T-cell (primary cell): Measurements from ENCODE around the gene CYSTM1. TPM values are rescaled to one million over a fixed set of nuclear protein-coding genes. Genes with fewer than 3 reads are reported as not detected.

Source experiments
- ATAC-seq, 4 experiments: fragments of 200-7000 bp in 3 of 4; fragments of 150-1000 bp in 1 of 4; cut with Tn5 transposase; replicated peaks in 1 of 4; 1 replicate in 3 of 4; 2 replicates in 1 of 4; pipeline ENCODE4 v1.10.0; 2021; ENCODE audit warnings: moderate library complexity in 3 of 4, mild to moderate bottlenecking in 2 of 4, moderate number of reproducible peaks in 1 of 4
- CTCF ChIA-PET, 2 donors: fragments of 300-600 bp; sonication (Branson Sonifier 250); formaldehyde crosslinking; loops; one replicate each; lab custom pipeline; 2022; ENCODE audit warnings: antibody characterized with exemption in 2 of 2; lab: Charles Lee
- POLR2A ChIA-PET, 2 donors: fragments of 300-600 bp; sonication (Branson Sonifier 250); formaldehyde crosslinking; loops; one replicate each; lab custom pipeline; 2022; ENCODE audit warnings: antibody characterized with exemption in 2 of 2; lab: Charles Lee
- DNase-seq, 35 experiments: peaks; one replicate each; pipeline versions ENCODE4 v3.0.0 to v3.0.0-alpha.2; 2013 to 2023
- H3K27ac ChIP-seq: one replicate; pipeline ENCODE4 v1.5.1; 2013; ENCODE audit warnings: low read length
- H3K27me3 ChIP-seq, 2 experiments: replicated peaks in 1 of 2; 1 replicate in 1 of 2; 2 replicates in 1 of 2; pipeline versions ENCODE4 v1.6.1 to v1.7.0; 2013; ENCODE audit warnings: low read length in 1 of 2, mixed read lengths in 1 of 2; ENCODE audit not compliant: control insufficient read depth in 2 of 2, insufficient read depth in 2 of 2; ENCODE audit errors: extremely low read depth in 1 of 2
- H3K36me3 ChIP-seq, 2 donors: 1 replicate in 1 of 2; 2 replicates in 1 of 2; pipeline versions ENCODE4 v1.6.1 to v1.7.0; 2013; ENCODE audit warnings: low read length in 1 of 2; ENCODE audit not compliant: control insufficient read depth in 2 of 2, insufficient read depth in 1 of 2; ENCODE audit errors: extremely low read depth in 1 of 2
- H3K4me1 ChIP-seq, 2 experiments: 1 replicate in 1 of 2; 2 replicates in 1 of 2; pipeline versions ENCODE4 v1.6.1 to v1.7.0; 2013; ENCODE audit warnings: low read length in 2 of 2, mixed read lengths in 1 of 2; ENCODE audit not compliant: insufficient read depth in 2 of 2, control insufficient read depth in 1 of 2; ENCODE audit errors: extremely low read depth in 1 of 2
- H3K4me3 ChIP-seq, 2 donors: 1 replicate in 1 of 2; 2 replicates in 1 of 2; pipeline versions ENCODE4 v1.5.1 to v1.7.0; 2013; ENCODE audit warnings: mild to moderate bottlenecking in 2 of 2, low read length in 1 of 2, moderate library complexity in 1 of 2; ENCODE audit not compliant: control insufficient read depth in 1 of 2; ENCODE audit errors: extremely low read depth in 1 of 2
- H3K9me3 ChIP-seq: 2 replicates; pipeline ENCODE4 v1.7.0; 2013
- H3K27ac Mint-ChIP-seq, 2 donors: one replicate each; pipeline ENCODE4 v1.8.0; 2020 to 2021; ENCODE audit warnings: mild to moderate bottlenecking in 2 of 2, mixed read lengths in 2 of 2
- H3K27me3 Mint-ChIP-seq, 2 donors: one replicate each; pipeline ENCODE4 v1.8.0; 2021 to 2022; ENCODE audit warnings: mixed read lengths in 2 of 2
- H3K36me3 Mint-ChIP-seq: one replicate; pipeline ENCODE4 v1.8.0; 2021; ENCODE audit warnings: mixed read lengths
- H3K4me1 Mint-ChIP-seq, 3 donors: one replicate each; pipeline ENCODE4 v1.8.0; 2020 to 2022; ENCODE audit warnings: mixed read lengths in 3 of 3, mild to moderate bottlenecking in 1 of 3
- H3K4me3 Mint-ChIP-seq, 3 donors: one replicate each; pipeline ENCODE4 v1.8.0; 2020 to 2022; ENCODE audit warnings: mild to moderate bottlenecking in 3 of 3, mixed read lengths in 3 of 3, moderate library complexity in 3 of 3
- H3K9me3 Mint-ChIP-seq, 3 donors: one replicate each; pipeline ENCODE4 v1.8.0; 2020 to 2022; ENCODE audit warnings: mixed read lengths in 3 of 3
- WGBS: methylation state at CpG from one replicate; pipeline ENCODE4 v1.1.5; 2013; ENCODE audit warnings: missing lambda C conversion rate; ENCODE audit not compliant: insufficient coverage; 5-methylcytosine and 5-hydroxymethylcytosine counted together
- total RNA-seq, 35 experiments: library from RNA in 6 of 35; stranded (reverse) in 6 of 35; fragments of 120-200 nt in 1 of 35; gene quantifications; one replicate each; pipeline versions ENCODE4 v1.2.1 to v1.2.4 and lab custom pipeline; 2013 to 2026

CYSTM1 gene
- total RNA-seq, 5 donors from 2014 or later (not counting 1 experiment from before 2014, with no cell fraction given), result 1.9 to 6.0 (median 5.0) TPM

- Mint-ChIP-seq H3K36me3 (no peaks in the 10 kb centered on the region), H3K4me3 (no peak overlapping the region), H3K27ac (no peak overlapping the region), H3K9me3 (no peaks in the 10 kb centered on the region), H3K4me1 (peaks cover 6 to 11% (median 8%) of the 10 kb centered on the region in 3 donors), H3K27me3 (peaks cover 2 to 4% of the 10 kb centered on the region in 2 donors)
- H3K9me3 ChIP-seq, result no peaks in the 10 kb centered on the region
- CTCF ChIA-PET, result interaction anchor here (0.6 to 1.6 kb wide), 7 partner anchors 14 to 1091 kb away, joined by 3 to 6 read pairs (median 4); no protein-coding TSS in a partner anchor
- no peak overlapping the region for H3K4me3 ChIP-seq
- POLR2A ChIA-PET, result no interaction called here
- ATAC-seq, result no peak
- DNase-seq, result no peak
- peaks cover 2 to 10% of the 10 kb centered on the region in 2 experiments for H3K4me1 ChIP-seq
- H3K27ac ChIP-seq, result no peak overlapping the region
- WGBS, result 100% methylated on average over 3 of the region's 7 CpGs
- H3K27me3 ChIP-seq, result peaks cover 0 to 6% of the 10 kb centered on the region in 2 experiments
- no peaks in the 10 kb centered on the region for H3K36me3 ChIP-seq
Measured at GRCh38 chr5:140159014-140159927, 15.7 kb upstream of the CYSTM1 start.

DNA sequence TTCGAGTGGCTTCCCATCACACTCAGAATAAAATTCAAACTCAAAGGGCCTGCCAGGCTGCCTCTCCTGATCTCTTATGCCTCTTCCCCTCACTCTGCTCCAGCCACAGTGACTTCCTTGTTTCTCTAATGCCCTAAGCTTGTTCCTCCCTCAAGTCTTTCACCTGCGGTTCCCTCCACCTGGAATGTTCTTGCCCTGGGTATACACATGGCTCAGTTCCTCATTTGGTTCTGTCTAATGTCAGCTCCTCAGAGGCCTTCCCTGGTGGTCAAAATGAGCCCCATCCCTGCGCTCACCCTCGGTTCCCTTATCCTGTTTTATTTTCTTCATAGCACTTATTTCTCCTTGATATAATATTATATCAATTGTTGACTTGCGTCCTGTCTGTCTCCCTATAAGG lies 12.7 kb upstream of the CYSTM1 start:
- H3K4me3 Mint-ChIP-seq, result no peak overlapping the region
- peaks cover 3% of the 10 kb centered on the region for H3K36me3 Mint-ChIP-seq
- ChIA-PET POLR2A (no interaction called here), CTCF (no interaction called here)
- no peaks in the 10 kb centered on the region for H3K9me3 ChIP-seq
- no peak overlapping the region for H3K27ac ChIP-seq
- peaks cover 0 to 4% of the 10 kb centered on the region in 2 experiments for H3K4me1 ChIP-seq
- H3K27me3 Mint-ChIP-seq, result peaks cover 2 to 4% of the 10 kb centered on the region in 2 donors
- DNase-seq, result no peak
- peaks cover 0 to 3% (median 2%) of the 10 kb centered on the region in 3 donors for H3K4me1 Mint-ChIP-seq
- H3K27me3 ChIP-seq, result peaks cover 0 to 4% of the 10 kb centered on the region in 2 experiments
- 95% methylated on average over 2 of the region's 5 CpGs for WGBS
- H3K36me3 ChIP-seq, result no peaks in the 10 kb centered on the region
- H3K9me3 Mint-ChIP-seq, result no peaks in the 10 kb centered on the region
- H3K27ac Mint-ChIP-seq, result no peak overlapping the region
- no peak overlapping the region for H3K4me3 ChIP-seq
- no peak for ATAC-seq

DNA sequence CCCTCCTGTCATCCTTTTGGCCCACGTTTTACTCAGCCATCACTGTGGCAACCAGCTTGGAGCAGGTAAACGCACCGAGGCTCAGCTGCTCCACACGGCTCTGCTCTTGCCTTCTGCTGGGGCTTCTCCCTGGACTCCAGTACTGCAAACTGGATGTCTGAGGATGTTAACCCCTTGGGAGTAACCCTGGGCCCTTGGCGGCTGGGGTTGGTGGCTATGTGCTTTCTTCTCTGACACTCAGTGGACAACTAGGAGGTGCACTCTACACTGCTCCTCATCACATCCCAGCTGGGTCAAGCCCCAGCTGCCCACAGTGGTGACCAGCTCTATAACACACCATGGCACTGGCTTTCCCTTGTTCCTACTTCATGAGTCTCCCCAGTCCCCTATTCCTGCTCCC lies 12.2 kb upstream of the CYSTM1 start:
- no peak overlapping the region for H3K27ac ChIP-seq
- no peaks in the 10 kb centered on the region for H3K4me1 ChIP-seq
- H3K36me3 ChIP-seq, result no peaks in the 10 kb centered on the region
- CTCF ChIA-PET, result no interaction called here
- no peak overlapping the region for H3K4me3 ChIP-seq
- H3K4me3 Mint-ChIP-seq, result no peak overlapping the region
- POLR2A ChIA-PET, result no interaction called here
- DNase-seq (no peak), ATAC-seq (no peak)
- peaks cover 3% of the 10 kb centered on the region for H3K36me3 Mint-ChIP-seq
- H3K27me3 Mint-ChIP-seq, result peaks cover 2 to 4% of the 10 kb centered on the region in 2 donors
- H3K9me3 Mint-ChIP-seq, result no peaks in the 10 kb centered on the region
- H3K27me3 ChIP-seq, result peaks cover 0 to 4% of the 10 kb centered on the region in 2 experiments
- H3K9me3 ChIP-seq, result no peaks in the 10 kb centered on the region
- no peak overlapping the region for H3K27ac Mint-ChIP-seq
- no peaks in the 10 kb centered on the region for H3K4me1 Mint-ChIP-seq
- 71% methylated on average over 5 of the region's 5 CpGs for WGBS

DNA sequence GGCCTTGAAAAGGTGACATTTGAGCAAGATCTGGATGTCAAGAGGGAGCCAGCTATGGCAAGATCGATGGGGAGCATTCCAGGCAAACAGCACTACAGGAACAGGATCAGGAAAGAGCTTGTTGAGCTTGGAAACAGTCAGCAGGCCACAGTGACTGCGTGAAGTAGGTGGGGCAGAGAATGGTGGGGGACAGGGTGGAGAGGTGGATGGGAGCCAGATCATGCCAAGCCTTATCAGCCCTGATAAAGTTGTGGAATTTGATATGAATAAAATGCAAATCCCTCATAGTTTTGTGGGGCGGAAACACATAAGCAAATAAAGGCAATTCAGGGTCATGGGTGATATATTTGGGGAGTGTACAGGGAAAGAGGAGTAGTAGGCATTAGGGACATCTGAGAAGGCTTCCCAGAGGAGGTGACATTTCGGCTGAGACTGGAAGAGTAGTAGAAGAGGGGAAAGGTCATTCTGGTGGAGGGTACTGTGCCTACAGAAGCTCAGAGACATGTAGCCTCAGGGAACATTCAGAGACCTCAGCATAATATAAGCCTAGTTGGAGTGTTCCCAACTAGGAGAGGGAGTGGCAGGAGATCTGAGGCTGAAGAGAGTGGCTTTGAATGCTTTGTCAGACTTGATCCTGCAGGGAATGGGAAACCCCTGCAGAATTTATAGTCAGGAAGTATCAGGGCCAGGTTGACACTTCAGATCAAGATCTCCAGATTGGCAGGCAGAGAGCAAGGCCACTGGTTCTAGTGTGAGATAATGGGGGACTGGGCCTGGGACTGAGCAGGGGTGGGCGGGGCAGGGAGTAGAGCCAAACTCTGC lies 9.7 kb upstream of the CYSTM1 start:
- Mint-ChIP-seq H3K36me3 (peaks cover 6% of the 10 kb centered on the region), H3K27ac (no peak overlapping the region), H3K9me3 (no peaks in the 10 kb centered on the region), H3K4me1 (no peaks in the 10 kb centered on the region), H3K4me3 (no peak overlapping the region), H3K27me3 (peaks cover 2 to 4% of the 10 kb centered on the region in 2 donors)
- no peaks in the 10 kb centered on the region for H3K4me1 ChIP-seq
- CTCF ChIA-PET, result no interaction called here
- H3K27ac ChIP-seq, result no peak overlapping the region
- ATAC-seq (no peak), DNase-seq (no peak)
- 82% methylated on average over 4 of the region's 5 CpGs for WGBS
- POLR2A ChIA-PET, result no interaction called here
- H3K27me3 ChIP-seq, result peaks cover 0 to 4% of the 10 kb centered on the region in 2 experiments
- no peaks in the 10 kb centered on the region for H3K9me3 ChIP-seq
- no peak overlapping the region for H3K4me3 ChIP-seq
- no peaks in the 10 kb centered on the region for H3K36me3 ChIP-seq

- Mint-ChIP-seq H3K4me1 (no peaks in the 10 kb centered on the region), H3K9me3 (no peaks in the 10 kb centered on the region), H3K27me3 (peaks cover 2 to 4% of the 10 kb centered on the region in 2 donors), H3K4me3 (no peak overlapping the region), H3K27ac (no peak overlapping the region), H3K36me3 (peaks cover 6% of the 10 kb centered on the region)
- Histone ChIP-seq H3K27me3 (peaks cover 0 to 4% of the 10 kb centered on the region in 2 experiments), H3K4me3 (no peak overlapping the region), H3K36me3 (no peaks in the 10 kb centered on the region), H3K27ac (no peak overlapping the region), H3K4me1 (no peaks in the 10 kb centered on the region), H3K9me3 (no peaks in the 10 kb centered on the region)
- ChIA-PET CTCF (no interaction called here), POLR2A (no interaction called here)
- WGBS, result 60% methylated on average over 3 of the region's 4 CpGs
- DNase-seq (no peak), ATAC-seq (no peak)
Measured at GRCh38 chr5:140165923-140166270, 9.1 kb upstream of the CYSTM1 start.

DNA sequence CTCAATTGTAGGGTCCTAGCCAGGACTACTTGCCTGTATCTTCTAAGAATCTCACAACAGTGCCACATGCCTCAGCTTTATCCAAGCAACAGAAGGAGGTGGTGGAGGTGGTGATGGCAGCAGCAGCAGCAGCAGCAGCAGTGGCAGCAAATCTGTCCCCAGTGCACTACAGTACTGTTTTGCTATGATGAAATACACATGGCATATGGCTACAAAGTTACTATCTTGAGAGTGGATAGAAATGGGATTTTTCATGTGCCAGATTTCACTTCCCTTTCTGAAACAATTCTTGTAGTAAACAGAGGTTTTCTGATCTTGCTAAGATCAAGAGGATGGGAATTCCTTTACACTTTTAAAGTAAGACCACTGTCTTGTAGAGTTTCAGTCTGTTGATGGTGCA lies 8.1 kb upstream of the CYSTM1 start:
- no peak overlapping the region for H3K27ac Mint-ChIP-seq
- no peak overlapping the region for H3K27ac ChIP-seq
- ATAC-seq (no peak), DNase-seq (no peak)
- CTCF ChIA-PET, result no interaction called here
- peaks cover 6% of the 10 kb centered on the region for H3K36me3 Mint-ChIP-seq
- H3K4me3 ChIP-seq, result no peak overlapping the region
- no peaks in the 10 kb centered on the region for H3K4me1 Mint-ChIP-seq
- H3K9me3 ChIP-seq, result no peaks in the 10 kb centered on the region
- H3K27me3 ChIP-seq, result peaks cover 2 to 4% of the 10 kb centered on the region in 2 experiments
- H3K36me3 ChIP-seq, result no peaks in the 10 kb centered on the region
- POLR2A ChIA-PET, result no interaction called here
- H3K9me3 Mint-ChIP-seq, result no peaks in the 10 kb centered on the region
- H3K4me3 Mint-ChIP-seq, result no peak overlapping the region
- peaks cover 2 to 4% of the 10 kb centered on the region in 2 donors for H3K27me3 Mint-ChIP-seq
- no peaks in the 10 kb centered on the region for H3K4me1 ChIP-seq
